CD4-positive, alpha-beta T cell treated with Interleukin-1 beta for 1 hour (primary cell): Measurements from ENCODE around the gene MAGEF1.
A peak's percentile ranks its signal among the peaks of the same experiment; 100 is the strongest.

Experiments used
- DNase-seq, 2 donors: peaks; one replicate each; pipeline ENCODE4 v3.0.0-alpha.2; 2020 to 2022

Gene MAGEF1

GRCh38 chr3:184719709-184720108 lies 7.8 kb upstream of the MAGEF1 start:
- no peak for DNase-seq

DNA sequence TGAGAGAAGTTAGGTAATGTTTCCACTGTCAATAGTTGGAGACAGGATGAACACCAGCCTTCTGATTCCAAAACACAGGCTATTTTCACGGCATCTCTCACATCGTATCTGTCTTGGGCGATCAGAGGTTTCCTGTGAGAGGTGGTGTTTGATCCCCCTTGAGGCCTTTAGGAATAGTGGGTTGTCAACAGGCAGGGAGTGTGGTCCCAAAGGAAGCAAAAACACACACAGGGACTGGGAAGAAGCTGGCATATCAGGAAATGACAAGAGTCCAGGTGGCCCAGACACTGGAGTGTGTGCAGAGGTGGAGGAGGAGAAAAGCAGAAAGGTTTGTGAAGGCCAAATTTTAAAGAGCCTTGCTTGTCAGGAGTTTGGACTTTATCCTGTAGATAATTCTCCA lies 6.6 kb upstream of the MAGEF1 start:
- DNase-seq, result no peak

- DNase-seq, result no peak
Measured at GRCh38 chr3:184717399-184717983, 5.6 kb upstream of the MAGEF1 start.

- DNase-seq, result no peak
Measured at GRCh38 chr3:184716622-184717398, 4.9 kb upstream of the MAGEF1 start.

DNA sequence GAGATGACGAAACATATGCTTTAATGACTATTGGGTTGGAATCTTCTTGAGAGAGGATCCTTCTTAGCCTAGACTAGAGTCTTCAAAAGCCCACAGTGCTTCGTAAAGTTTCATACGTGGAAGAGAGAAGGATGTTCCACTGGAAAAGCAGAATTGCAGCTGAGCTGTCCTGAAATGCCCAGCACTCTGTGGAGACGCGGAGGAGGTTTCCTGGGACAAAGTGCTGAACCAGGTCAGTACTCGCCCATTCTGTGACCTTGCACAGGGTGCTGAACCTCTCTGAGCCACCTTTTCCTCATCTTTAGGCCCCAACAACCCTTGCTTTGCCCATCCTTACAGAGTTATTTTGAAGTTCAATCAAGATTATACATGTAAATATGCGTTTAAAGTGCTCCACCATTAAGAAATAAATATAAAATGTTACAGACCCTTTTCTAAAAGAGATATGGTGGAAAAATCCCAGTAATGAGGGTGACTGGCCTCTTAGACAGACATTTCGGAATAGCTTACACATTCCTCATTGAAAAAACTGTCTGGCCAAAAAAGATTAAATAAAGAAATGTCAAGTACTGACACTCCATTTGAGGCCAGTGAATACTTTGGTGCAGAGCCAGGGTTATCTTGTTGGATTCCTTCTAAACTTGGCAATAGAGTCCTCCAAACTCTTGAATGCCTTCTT lies 4.2 kb upstream of the MAGEF1 start:
- no peak for DNase-seq

DNA sequence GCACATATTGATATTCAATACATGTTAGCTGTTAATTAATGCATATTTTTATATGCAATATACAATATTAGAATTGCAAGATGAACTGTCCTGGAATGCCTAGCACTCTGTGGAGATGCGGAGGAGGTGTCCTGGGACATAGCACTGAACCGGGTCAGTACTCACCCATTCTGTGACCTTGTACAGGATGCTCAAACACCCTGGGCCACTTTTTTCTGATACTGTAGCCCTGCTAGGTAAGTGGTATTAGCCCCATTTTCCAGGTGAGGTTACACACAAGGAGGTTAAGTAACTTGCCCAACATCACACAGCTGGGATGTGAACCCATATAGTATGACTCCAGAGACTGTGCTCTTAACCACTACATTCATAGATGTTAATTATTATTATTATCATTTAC lies 1.7 kb upstream of the MAGEF1 start:
- DNase-seq, result no peak

- no peak for DNase-seq
Measured at GRCh38 chr3:184713040-184713355, 1.1 kb upstream of the MAGEF1 start.

DNA sequence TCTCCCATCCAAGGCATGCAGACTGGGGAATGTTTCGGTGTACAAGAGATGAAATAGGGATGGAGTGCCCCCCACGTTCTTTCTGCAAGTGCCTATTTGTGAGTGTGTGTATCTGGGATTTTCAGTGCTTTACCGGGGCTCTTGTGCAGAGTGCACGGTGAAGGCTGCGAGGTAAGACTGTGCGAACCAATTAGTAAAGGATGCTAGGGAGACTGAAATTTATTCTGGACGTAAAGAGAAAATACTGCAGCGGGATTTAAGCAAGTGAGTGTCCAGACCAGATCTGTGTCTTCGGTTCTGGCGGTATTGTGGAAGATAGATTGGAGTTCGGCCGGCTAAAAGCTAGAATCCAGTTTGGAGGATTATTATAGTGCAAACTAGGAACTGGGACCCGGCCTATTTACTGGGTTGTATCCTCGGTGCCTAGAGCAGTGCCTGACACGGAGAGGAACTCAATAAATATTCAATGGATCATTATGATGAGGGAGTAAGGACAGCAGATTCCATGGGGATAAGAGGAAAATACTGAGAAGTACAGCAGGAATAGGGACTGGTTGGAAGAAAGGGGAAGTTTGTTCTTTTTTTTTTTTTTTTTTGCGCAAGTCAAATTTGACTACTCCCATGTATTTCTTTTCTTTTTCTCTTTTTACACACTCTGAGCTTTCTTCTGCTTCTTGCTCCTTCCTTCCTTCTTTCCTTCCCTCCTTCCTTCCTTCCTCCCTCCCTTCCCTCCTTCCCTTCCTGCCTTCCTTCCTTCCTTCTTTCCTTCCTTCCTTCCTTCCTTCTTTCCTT lies 580 bp upstream of the MAGEF1 start:
- no peak for DNase-seq

- peak in 1 of 2 donors; percentile 35 for DNase-seq
Measured at GRCh38 chr3:184710870-184711492, 883 bp downstream of the MAGEF1 start.

DNA sequence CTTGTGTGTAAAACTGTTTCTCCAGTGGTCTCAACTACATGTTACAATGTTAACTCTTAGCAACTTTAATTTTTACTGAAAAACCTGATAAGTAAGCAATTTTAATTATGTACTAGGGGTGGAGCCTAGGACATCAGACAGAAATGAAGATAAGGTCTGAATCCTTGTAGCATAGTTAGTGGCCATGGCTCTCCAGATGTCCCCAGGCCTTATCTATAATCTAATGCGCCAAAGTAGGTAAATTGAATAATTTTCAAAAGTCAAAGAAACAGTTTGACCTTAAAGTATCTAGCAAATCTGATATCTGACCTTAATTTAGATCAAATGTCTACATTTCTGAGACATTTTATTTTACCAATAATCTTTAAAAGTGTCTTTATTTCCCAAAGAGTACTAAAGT lies 8.2 kb downstream of the MAGEF1 start:
- DNase-seq, result no peak

DNA sequence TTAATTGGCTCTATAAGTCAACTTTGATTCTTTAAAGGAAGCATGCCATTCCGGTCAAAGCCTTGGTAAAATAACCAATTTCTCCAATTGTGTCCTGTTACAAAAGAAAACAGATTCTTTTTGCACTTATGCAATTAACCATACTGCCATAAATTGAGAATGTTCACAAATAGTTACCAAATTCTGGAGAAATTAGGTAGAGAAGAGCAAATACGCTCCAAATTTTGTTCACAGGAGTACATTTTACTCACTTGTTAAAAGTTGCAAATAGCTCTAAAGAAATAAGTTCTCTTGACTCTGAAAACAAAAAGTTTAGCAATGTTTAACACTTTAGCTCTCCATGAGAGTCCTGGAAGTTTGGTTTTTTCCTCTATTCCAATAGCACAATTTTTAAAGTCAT lies 11.1 kb downstream of the MAGEF1 start:
- no peak for DNase-seq

GRCh38 chr3:184697845-184698244 lies 14.0 kb downstream of the MAGEF1 start:
- DNase-seq, result no peak

DNA sequence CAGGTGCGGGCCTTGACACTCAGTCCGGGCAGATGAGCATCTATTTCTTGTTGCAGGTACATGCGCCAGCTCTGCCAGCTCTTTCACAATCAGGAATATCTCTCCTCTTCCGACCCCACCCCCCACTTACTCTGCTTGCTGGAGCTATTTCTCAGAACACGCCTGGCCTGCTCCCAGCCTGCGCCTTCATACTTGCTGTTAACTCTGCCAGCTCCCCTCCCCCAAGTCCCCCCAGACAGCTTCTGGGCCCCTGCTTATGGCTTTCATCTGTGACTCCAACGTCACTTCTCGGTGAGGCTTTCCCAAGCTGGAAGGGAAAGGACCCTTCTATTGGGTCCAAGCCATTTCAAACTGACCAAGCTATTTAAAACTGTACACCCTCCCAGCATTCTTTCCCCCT lies 15.2 kb downstream of the MAGEF1 start:
- DNase-seq, result no peak

- DNase-seq, result no peak
Measured at GRCh38 chr3:184694716-184695115, 17.1 kb downstream of the MAGEF1 start.

DNA sequence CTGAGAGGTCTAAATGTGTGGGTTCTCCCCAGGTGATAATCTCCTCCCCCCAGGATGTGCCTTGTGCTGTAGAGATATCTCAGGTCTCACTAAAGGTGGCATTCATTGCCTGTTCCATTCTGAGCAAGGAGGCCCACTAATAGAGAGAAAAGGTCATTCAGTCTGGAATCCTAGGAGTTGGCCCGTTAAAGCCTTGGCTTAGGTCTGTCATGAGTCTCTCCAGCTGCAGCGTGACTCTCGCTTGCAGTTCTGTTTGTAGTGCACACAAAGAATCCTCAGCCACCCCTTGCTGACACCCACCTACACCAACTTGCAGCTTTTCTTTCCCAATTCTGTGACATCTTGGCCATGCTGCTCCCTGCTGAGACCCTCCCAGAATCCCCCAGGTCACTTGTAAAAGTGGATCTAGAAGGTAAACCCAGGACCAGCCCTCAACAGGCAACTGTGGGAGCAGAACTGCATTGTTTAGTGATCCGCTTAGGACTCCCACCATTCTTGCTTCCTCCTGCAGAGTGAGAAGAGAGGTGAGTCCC lies 17.7 kb downstream of the MAGEF1 start:
- no peak for DNase-seq

GRCh38 chr3:184693011-184693975 lies 18.6 kb downstream of the MAGEF1 start:
- DNase-seq, result no peak

DNA sequence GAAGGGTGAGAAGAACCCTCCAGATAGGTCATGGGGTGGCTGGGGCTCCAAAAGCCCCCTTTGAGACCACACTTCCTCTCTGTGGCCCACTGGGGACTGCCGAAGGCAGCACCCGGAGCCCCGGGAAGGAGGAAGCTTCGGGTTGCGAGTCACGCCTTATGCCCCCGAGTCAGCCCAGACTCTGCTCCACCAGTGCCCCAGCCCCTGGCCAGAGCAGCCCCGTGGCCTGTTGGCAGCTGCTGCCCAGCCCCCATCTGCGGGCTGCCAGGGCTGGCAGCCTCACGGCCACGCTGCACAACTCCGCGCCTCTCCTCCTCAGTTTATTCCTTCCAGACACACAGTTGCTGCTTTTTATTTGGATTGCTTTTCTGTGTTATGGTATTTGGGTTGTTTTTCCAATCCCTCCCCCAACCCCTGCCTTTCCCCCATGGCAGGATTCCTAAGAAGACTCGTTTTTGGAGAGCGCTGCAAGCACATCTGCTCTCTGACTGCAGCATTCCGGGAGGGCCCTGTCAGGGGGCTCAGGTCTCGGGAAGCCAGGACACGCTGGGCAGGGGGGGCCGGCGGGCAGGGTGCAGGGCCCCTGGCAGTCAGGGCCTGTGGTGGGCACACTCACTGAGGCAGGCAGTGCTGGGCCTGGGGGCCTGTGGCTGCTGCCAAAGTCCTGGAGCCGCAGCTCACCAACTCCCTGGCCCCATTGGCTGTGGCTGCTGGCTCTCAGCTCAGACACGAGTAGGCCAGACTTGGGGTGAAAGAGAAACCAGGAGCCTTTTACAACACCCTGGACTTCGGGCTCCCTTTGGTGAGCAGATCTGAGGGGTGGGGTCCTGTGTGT lies 20.2 kb downstream of the MAGEF1 start:
- peak in 1 of 2 donors; percentile 43 for DNase-seq

DNA sequence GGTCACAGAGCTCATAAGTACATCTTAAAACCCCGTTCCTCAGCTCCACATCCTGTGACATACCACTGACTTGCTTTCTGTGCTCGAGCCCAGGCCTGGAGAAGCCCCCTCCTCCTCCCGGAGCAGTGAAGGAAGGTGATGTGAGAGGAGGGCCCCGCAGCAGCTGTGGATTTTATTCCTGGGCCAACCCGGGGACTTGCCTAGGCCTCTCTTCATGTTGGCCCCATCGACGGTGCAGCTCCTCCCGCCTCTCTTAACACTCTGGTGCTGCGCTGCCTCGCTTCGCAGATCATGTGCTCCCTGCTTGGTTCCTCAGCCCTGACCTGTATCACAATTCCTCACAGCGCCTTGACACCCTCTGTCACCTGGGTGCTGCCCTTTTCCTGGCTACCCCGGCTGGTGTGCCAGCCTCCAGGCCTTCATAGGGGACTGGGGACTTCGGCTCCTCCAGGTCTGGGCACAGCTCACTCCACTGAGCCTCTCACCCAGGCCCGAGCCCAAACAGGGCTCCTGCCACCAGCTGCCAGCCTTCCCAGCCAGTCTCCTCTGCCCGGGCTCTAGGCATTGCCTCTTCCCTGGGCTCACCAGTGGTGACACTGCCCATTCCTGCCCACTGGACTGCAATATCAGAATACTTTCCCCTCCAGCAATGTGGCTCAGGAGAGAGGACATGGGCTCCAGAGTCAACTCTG lies 21.5 kb downstream of the MAGEF1 start:
- no peak for DNase-seq

DNA sequence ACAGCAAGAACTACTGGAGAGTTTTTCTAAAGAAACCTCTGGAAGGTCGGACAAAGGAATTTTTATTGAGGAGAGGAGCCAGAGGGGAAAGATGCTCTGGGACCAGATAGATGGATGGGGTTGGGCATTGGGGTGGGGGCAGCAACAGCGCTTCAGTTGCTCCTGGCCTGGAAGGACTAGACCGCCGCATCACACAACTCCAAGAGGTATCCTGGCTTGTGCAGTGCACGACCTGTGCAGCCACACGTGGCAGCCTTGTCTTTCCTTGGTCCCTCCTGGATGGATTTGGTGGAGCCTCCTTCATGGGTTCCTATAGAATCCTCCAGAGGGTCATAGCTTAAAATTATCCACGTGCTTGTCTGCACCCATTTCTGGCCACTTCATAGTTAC lies 23.0 kb downstream of the MAGEF1 start:
- no peak for DNase-seq
